Measurements from ENCODE around the gene SOX13. TPM values are rescaled to one million over a fixed set of nuclear protein-coding genes. Genes with fewer than 3 reads are reported as not detected.

The SOX13 gene
- total RNA-seq, 1 donor from 2014 or later, result 12.5 TPM

DNA sequence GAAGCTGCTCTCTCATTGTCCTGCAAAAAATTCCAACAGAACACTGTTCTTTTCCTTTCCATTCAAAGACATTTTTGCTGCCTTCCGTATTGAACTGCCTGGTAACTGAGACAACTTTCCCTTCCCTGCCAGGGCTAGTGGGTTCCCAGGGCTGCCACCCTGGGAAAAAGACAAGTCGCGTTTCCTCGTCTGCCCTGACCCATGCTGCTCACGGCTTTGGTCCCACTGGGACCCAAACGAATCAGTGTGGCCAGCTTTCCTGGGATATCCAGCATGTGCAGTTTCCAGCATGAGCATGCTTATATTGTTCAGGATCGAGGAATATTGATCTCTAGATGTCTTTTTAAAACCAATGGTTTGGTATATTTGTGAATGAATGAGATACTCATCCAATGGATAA, 18.2 kb downstream of the SOX13 start:
- Mint-ChIP-seq H3K4me3 (ENCODE audit: unreplicated experiment) (no peak overlapping the region), H3K36me3 (ENCODE audit: unreplicated experiment) (peaks cover 1% of the 10 kb centered on the region), H3K27ac (ENCODE audit: unreplicated experiment) (no peak overlapping the region), H3K4me1 (ENCODE audit: unreplicated experiment) (peaks cover 22% of the 10 kb centered on the region), H3K27me3 (ENCODE audit: unreplicated experiment) (no peaks in the 10 kb centered on the region), H3K9me3 (ENCODE audit: unreplicated experiment) (no peaks in the 10 kb centered on the region)
- TF ChIP-seq, protein P1, sequence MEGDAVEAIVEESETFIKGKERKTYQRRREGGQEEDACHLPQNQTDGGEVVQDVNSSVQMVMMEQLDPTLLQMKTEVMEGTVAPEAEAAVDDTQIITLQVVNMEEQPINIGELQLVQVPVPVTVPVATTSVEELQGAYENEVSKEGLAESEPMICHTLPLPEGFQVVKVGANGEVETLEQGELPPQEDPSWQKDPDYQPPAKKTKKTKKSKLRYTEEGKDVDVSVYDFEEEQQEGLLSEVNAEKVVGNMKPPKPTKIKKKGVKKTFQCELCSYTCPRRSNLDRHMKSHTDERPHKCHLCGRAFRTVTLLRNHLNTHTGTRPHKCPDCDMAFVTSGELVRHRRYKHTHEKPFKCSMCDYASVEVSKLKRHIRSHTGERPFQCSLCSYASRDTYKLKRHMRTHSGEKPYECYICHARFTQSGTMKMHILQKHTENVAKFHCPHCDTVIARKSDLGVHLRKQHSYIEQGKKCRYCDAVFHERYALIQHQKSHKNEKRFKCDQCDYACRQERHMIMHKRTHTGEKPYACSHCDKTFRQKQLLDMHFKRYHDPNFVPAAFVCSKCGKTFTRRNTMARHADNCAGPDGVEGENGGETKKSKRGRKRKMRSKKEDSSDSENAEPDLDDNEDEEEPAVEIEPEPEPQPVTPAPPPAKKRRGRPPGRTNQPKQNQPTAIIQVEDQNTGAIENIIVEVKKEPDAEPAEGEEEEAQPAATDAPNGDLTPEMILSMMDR (IDR thresholded peaks at IDR 0.05), result no peak
- no peak for DNase-seq (ENCODE audit: extremely low spot score, unreplicated experiment)

DNA sequence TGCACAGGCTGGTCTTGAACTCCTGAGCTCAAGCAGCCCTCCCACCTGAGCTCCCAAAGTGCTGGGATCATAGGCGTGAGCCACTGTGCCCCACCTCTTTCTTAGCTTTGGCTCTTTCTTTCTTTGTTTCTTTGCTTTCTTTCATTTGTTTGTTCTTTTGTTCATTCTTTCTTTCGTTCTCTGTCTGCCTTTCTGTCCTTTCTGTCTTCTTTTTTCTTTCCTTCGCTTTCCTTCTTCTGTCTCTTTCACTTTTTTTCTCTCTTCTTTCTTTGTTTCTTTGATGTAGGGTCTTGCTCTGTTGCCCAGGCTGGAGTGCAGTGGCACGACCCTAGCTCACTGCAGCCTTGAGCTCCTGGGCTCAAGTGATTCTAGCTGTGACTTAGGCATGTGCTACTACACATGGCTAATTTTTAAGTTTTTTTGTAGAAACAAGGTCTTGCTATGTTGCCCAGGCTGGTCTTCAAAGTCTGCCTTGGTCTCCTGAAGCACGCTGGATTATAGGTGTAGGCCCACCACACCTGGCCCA, 18.9 kb downstream of the SOX13 start:
- no peaks in the 10 kb centered on the region for H3K27me3 Mint-ChIP-seq (ENCODE audit: unreplicated experiment)
- H3K27ac Mint-ChIP-seq (ENCODE audit: unreplicated experiment), result no peak overlapping the region
- H3K4me3 Mint-ChIP-seq (ENCODE audit: unreplicated experiment), result no peak overlapping the region
- TF ChIP-seq, protein P1 (IDR thresholded peaks at IDR 0.05), result no peak
- DNase-seq (ENCODE audit: extremely low spot score, unreplicated experiment), result no peak
- H3K9me3 Mint-ChIP-seq (ENCODE audit: unreplicated experiment), result no peaks in the 10 kb centered on the region
- H3K4me1 Mint-ChIP-seq (ENCODE audit: unreplicated experiment), result peaks cover 22% of the 10 kb centered on the region
- H3K36me3 Mint-ChIP-seq (ENCODE audit: unreplicated experiment), result peaks cover 1% of the 10 kb centered on the region

DNA sequence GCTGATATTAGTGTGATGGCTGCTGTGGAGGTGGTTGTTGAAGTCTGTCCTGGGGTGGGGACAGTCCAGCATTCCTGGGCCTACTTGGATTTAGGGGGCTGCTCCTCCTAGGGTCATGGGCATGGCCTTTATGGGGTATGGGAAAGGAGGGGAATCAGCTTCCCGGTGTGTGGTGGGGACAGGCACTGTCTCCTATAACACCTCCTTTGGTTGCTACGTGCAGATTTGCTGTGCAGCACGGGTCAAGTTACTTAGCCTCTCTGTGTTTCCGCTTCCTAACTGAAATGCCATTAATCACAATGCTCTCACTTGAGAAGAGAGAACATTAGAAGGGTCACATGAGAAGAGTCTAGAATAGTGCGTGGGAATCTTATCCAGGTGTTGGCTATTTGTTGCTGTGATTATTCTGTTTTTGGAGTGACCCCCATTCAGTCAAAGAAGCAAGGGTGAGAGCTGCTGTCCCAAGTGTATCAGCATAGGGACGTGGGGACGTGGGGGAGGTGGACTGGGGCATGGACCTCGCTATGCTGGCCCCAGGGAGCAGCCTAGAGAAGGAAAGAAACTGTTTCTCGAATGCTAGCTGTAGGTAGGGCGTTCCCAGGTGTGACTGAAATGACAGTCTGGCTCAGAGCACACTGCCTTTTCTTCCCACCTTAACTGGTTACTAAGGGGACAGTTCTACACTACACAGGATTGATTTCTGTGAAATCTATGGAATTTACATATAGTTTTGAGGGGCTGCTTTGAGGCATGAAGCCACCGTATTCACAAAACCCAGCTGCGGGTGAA, 19.9 kb downstream of the SOX13 start:
- no peak for DNase-seq (ENCODE audit: extremely low spot score, unreplicated experiment)
- TF ChIP-seq, protein P1 (IDR thresholded peaks at IDR 0.05), result no peak
- no peak overlapping the region for H3K4me3 Mint-ChIP-seq (ENCODE audit: unreplicated experiment)
- no peaks in the 10 kb centered on the region for H3K27me3 Mint-ChIP-seq (ENCODE audit: unreplicated experiment)
- no peak overlapping the region for H3K27ac Mint-ChIP-seq (ENCODE audit: unreplicated experiment)
- H3K4me1 Mint-ChIP-seq (ENCODE audit: unreplicated experiment), result peaks cover 22% of the 10 kb centered on the region
- peaks cover 1% of the 10 kb centered on the region for H3K36me3 Mint-ChIP-seq (ENCODE audit: unreplicated experiment)
- no peaks in the 10 kb centered on the region for H3K9me3 Mint-ChIP-seq (ENCODE audit: unreplicated experiment)

DNA sequence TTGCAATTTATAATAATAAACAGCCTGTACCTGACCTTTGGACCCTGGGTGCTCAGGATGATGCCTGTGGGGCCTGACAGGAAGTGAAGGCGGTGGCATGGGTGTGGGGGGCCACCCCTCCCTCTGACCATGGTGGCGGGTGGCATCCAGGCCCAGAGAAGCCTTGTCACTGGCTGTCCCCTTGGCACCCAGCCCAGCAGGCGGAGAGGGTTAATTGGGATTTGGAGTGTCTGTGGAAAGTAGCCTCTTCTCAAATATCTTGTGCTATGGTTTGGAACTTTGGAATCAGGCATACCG, 20.5 kb downstream of the SOX13 start:
- Mint-ChIP-seq H3K4me1 (ENCODE audit: unreplicated experiment) (peaks cover 22% of the 10 kb centered on the region), H3K27me3 (ENCODE audit: unreplicated experiment) (no peaks in the 10 kb centered on the region), H3K9me3 (ENCODE audit: unreplicated experiment) (no peaks in the 10 kb centered on the region), H3K27ac (ENCODE audit: unreplicated experiment) (no peak overlapping the region), H3K36me3 (ENCODE audit: unreplicated experiment) (peaks cover 1% of the 10 kb centered on the region), H3K4me3 (ENCODE audit: unreplicated experiment) (no peak overlapping the region)
- DNase-seq (ENCODE audit: extremely low spot score, unreplicated experiment), result no peak
- TF ChIP-seq, protein P1 (IDR thresholded peaks at IDR 0.05), result no peak

DNA sequence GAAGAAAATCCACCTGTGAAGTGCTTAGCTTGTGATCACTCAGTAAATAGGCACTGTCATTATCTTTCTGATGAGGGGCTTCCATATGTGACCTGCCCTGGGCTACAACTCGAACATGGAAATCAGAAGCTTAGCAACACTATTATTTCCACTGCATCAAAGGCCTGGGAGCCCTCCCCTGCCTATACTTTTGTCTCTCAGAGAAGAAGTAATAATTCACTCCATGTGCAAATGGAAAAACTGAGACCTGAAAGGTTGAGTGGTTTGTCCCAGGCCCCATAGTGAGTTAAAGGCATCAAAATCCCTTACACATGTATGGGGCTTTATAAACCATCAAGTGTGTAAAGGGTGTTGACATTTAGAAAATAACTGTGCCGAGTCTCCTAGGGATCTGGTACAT, 20.9 kb downstream of the SOX13 start:
- TF ChIP-seq, protein P1 (IDR thresholded peaks at IDR 0.05), result no peak
- DNase-seq (ENCODE audit: extremely low spot score, unreplicated experiment), result no peak
- Mint-ChIP-seq H3K36me3 (ENCODE audit: unreplicated experiment) (peaks cover 1% of the 10 kb centered on the region), H3K27me3 (ENCODE audit: unreplicated experiment) (no peaks in the 10 kb centered on the region), H3K27ac (ENCODE audit: unreplicated experiment) (no peak overlapping the region), H3K9me3 (ENCODE audit: unreplicated experiment) (no peaks in the 10 kb centered on the region), H3K4me1 (ENCODE audit: unreplicated experiment) (peaks cover 20% of the 10 kb centered on the region), H3K4me3 (ENCODE audit: unreplicated experiment) (no peak overlapping the region)

All from osteocyte (in vitro differentiated cells).